Brain microvascular endothelial cell (primary cell): ENCODE measurements around the gene ZNF554.

ENCODE experiments used
- DNase-seq: peaks from one replicate; pipeline ENCODE4 v3.0.0-alpha.2; 2020
- H3K27ac ChIP-seq: fragments of 250-450 bp; sonication (Bioruptor Pico); 2 replicates; pipeline ENCODE4 v1.5.1; 2020; ENCODE audit warnings: mild to moderate bottlenecking, moderate library complexity
- H3K27me3 ChIP-seq: fragments of 250-450 bp; sonication (Bioruptor Pico); replicated peaks from 2 replicates; pipeline ENCODE4 v1.5.1; 2020; ENCODE audit warnings: mild to moderate bottlenecking
- H3K36me3 ChIP-seq: fragments of 250-450 bp; sonication (Bioruptor Pico); replicated peaks from 2 replicates; pipeline ENCODE4 v1.5.1; 2020; ENCODE audit warnings: mild to moderate bottlenecking
- H3K4me3 ChIP-seq: 2 replicates; pipeline ENCODE4 v1.5.1; 2011; ENCODE audit warnings: low read depth, mild to moderate bottlenecking, control low read depth, low read length, moderate library complexity
- CTCF ChIP-seq: IDR thresholded peaks from 2 replicates; pipeline ENCODE4 v1.5.1; 2011; ENCODE audit warnings: low read depth, mild to moderate bottlenecking, moderate library complexity, low read length, control low read depth, inconsistent platforms; ENCODE audit errors: missing control alignments
- in situ Hi-C: cut with HindIII; loops from 2 replicates; pipeline ENCODE4 v1.10.0; 2017; ENCODE audit warnings: low sequenced_read_pairs, low pct_ligation_motif_present

Gene ZNF554

GRCh38 chr19:2798733-2799132 lies 20.9 kb upstream of the ZNF554 start:
- Histone ChIP-seq H3K36me3 (peaks cover 43% of the 10 kb centered on the region), H3K4me3 (no peak overlapping the region), H3K27ac (no peak overlapping the region), H3K27me3 (no peaks in the 10 kb centered on the region)
- no peak for TF ChIP-seq CTCF
- DNase-seq = no peak
- in situ Hi-C loops = no loop called here

- in situ Hi-C loops = no loop called here
- Histone ChIP-seq H3K4me3 (no peak overlapping the region), H3K27me3 (no peaks in the 10 kb centered on the region), H3K36me3 (peaks cover 38% of the 10 kb centered on the region), H3K27ac (no peak overlapping the region)
- DNase-seq = no peak
- no peak for TF ChIP-seq CTCF
Measured at GRCh38 chr19:2799273-2800020, 20.2 kb upstream of the ZNF554 start.

GRCh38 chr19:2800506-2800905 lies 19.2 kb upstream of the ZNF554 start:
- Histone ChIP-seq H3K27me3 (no peaks in the 10 kb centered on the region), H3K4me3 (no peak overlapping the region), H3K27ac (no peak overlapping the region), H3K36me3 (peaks cover 34% of the 10 kb centered on the region)
- TF ChIP-seq CTCF = no peak
- in situ Hi-C loops = no loop called here
- DNase-seq = no peak

- no peak for TF ChIP-seq CTCF
- H3K4me3 ChIP-seq = no peak overlapping the region
- H3K36me3 ChIP-seq = peaks cover 47% of the 10 kb centered on the region
- H3K27me3 ChIP-seq = no peaks in the 10 kb centered on the region
- in situ Hi-C loops = no loop called here
- no peak for DNase-seq
- H3K27ac ChIP-seq = no peak overlapping the region
Measured at GRCh38 chr19:2802826-2803225, 16.8 kb upstream of the ZNF554 start.

GRCh38 chr19:2803486-2804155 lies 16.0 kb upstream of the ZNF554 start:
- no peak for TF ChIP-seq CTCF

More at GRCh38 chr19:2803486-2804155, 16.0 kb upstream of the ZNF554 start:
- Histone ChIP-seq H3K36me3 (peaks cover 53% of the 10 kb centered on the region), H3K27me3 (no peaks in the 10 kb centered on the region), H3K27ac (no peak overlapping the region), H3K4me3 (no peak overlapping the region)
- no peak for DNase-seq
- in situ Hi-C loops = no loop called here
